Measurements from ENCODE around the gene LAMTOR2.

DNA sequence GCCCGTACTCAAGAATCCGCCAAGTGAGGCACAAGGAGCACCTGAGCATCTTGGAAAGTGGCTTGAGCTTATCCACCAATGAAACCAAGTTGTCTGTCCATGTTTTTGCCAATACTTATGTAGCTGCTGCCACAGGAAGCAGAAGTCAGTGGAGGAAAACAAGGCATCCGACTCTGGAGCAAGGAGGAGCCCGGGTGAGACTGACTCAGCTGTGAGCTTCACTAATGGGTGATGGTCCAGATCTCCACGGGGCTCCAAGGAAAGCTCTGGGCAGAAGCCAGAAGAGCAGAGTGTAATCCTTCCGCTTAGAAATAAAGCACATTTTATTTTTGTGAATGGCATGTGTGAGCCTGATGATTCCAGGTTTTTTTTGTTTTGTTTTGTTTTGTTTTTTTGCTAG is 21.6 kb upstream of the LAMTOR2 start:
- TF ChIP-seq, protein P1, sequence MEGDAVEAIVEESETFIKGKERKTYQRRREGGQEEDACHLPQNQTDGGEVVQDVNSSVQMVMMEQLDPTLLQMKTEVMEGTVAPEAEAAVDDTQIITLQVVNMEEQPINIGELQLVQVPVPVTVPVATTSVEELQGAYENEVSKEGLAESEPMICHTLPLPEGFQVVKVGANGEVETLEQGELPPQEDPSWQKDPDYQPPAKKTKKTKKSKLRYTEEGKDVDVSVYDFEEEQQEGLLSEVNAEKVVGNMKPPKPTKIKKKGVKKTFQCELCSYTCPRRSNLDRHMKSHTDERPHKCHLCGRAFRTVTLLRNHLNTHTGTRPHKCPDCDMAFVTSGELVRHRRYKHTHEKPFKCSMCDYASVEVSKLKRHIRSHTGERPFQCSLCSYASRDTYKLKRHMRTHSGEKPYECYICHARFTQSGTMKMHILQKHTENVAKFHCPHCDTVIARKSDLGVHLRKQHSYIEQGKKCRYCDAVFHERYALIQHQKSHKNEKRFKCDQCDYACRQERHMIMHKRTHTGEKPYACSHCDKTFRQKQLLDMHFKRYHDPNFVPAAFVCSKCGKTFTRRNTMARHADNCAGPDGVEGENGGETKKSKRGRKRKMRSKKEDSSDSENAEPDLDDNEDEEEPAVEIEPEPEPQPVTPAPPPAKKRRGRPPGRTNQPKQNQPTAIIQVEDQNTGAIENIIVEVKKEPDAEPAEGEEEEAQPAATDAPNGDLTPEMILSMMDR (IDR thresholded peaks at IDR 0.05; ENCODE audit: insufficient read depth, low read depth, low read length): no peak
- no peak for TF ChIP-seq EZH2 (IDR thresholded peaks at IDR 0.05; ENCODE audit: insufficient read depth, low read length)
